ENCODE measurements around the gene PTCD1.

Gene PTCD1

GRCh38 chr7:99465421-99465768, 26.8 kb upstream of the PTCD1 start:
- Histone ChIP-seq H3K9me3 (ENCODE audit: control insufficient read depth, low read length) (no peaks in the 10 kb centered on the region), H3K27ac (ENCODE audit: insufficient read depth, low read length, poor library complexity, severe bottlenecking) (peak overlapping the region; percentile 82), H3K4me1 (ENCODE audit: control insufficient read depth, insufficient read depth, low read length, poor library complexity, severe bottlenecking) (peaks cover 19% of the 10 kb centered on the region), H3K4me3 (ENCODE audit: insufficient read depth, low read depth, low read length, poor library complexity, severe bottlenecking) (peak overlapping the region; percentile 97), H3K27me3 (replicated peaks; ENCODE audit: control insufficient read depth, insufficient read depth, low read length, poor library complexity, severe bottlenecking) (no peaks in the 10 kb centered on the region), H3K36me3 (ENCODE audit: control insufficient read depth, insufficient read depth, low read length) (peaks cover 10% of the 10 kb centered on the region)
- no peak for DNase-seq

DNA sequence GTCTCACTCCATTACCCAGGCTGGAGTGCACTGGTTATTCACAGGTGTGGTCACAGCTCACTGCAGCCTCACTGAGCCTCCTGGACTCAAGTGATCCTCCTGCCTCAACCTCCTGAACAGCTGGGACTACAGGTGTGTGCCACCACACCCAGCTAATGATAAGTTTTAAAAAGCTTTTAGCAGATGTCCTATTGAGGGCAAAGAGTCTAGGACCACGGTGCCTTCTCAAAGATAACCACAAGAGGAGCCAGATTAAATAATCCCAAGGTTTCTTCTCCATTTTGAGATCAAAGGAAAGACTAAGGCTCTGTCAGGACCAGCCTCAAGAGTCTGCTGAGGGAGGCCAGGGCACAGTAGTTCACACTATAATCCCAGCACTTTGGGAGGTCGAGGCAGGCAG, 22.6 kb upstream of the PTCD1 start:
- Histone ChIP-seq H3K4me3 (ENCODE audit: insufficient read depth, low read depth, low read length, poor library complexity, severe bottlenecking) (no peak overlapping the region), H3K36me3 (ENCODE audit: control insufficient read depth, insufficient read depth, low read length) (peaks cover 46% of the 10 kb centered on the region), H3K27me3 (replicated peaks; ENCODE audit: control insufficient read depth, insufficient read depth, low read length, poor library complexity, severe bottlenecking) (no peaks in the 10 kb centered on the region), H3K4me1 (ENCODE audit: control insufficient read depth, insufficient read depth, low read length, poor library complexity, severe bottlenecking) (peaks cover 16% of the 10 kb centered on the region), H3K27ac (ENCODE audit: insufficient read depth, low read length, poor library complexity, severe bottlenecking) (no peak overlapping the region), H3K9me3 (ENCODE audit: control insufficient read depth, low read length) (no peaks in the 10 kb centered on the region)
- DNase-seq = no peak

GRCh38 chr7:99460651-99461050, 22.1 kb upstream of the PTCD1 start:
- Histone ChIP-seq H3K9me3 (ENCODE audit: control insufficient read depth, low read length) (no peaks in the 10 kb centered on the region), H3K27ac (ENCODE audit: insufficient read depth, low read length, poor library complexity, severe bottlenecking) (no peak overlapping the region), H3K36me3 (ENCODE audit: control insufficient read depth, insufficient read depth, low read length) (peaks cover 50% of the 10 kb centered on the region), H3K4me1 (ENCODE audit: control insufficient read depth, insufficient read depth, low read length, poor library complexity, severe bottlenecking) (peaks cover 13% of the 10 kb centered on the region), H3K27me3 (replicated peaks; ENCODE audit: control insufficient read depth, insufficient read depth, low read length, poor library complexity, severe bottlenecking) (no peaks in the 10 kb centered on the region), H3K4me3 (ENCODE audit: insufficient read depth, low read depth, low read length, poor library complexity, severe bottlenecking) (no peak overlapping the region)
- no peak for DNase-seq

DNA sequence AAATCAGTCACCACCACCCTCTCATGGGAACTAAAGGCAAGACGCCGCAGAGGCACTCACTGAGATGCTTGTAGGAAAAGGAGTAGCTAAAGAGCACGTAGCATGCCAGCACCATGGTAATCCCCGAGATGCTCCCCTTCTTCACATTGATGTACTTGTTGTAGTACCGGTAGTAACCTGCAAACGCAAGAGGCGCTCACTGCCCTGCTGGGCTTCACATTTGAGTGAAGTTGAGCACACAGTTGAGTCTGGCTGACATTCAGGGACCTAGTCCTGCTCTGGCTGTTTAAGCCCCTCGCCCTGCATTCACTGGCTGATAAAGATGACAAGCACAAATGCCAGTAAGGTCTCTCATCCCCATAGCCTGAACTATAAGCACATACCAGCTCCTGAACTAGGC, 20.5 kb upstream of the PTCD1 start:
- Histone ChIP-seq H3K27me3 (replicated peaks; ENCODE audit: control insufficient read depth, insufficient read depth, low read length, poor library complexity, severe bottlenecking) (no peaks in the 10 kb centered on the region), H3K36me3 (ENCODE audit: control insufficient read depth, insufficient read depth, low read length) (peaks cover 64% of the 10 kb centered on the region), H3K9me3 (ENCODE audit: control insufficient read depth, low read length) (no peaks in the 10 kb centered on the region), H3K4me3 (ENCODE audit: insufficient read depth, low read depth, low read length, poor library complexity, severe bottlenecking) (no peak overlapping the region), H3K4me1 (ENCODE audit: control insufficient read depth, insufficient read depth, low read length, poor library complexity, severe bottlenecking) (peaks cover 2% of the 10 kb centered on the region), H3K27ac (ENCODE audit: insufficient read depth, low read length, poor library complexity, severe bottlenecking) (no peak overlapping the region)
- DNase-seq = no peak

- Histone ChIP-seq H3K36me3 (ENCODE audit: control insufficient read depth, insufficient read depth, low read length) (peaks cover 70% of the 10 kb centered on the region), H3K27ac (ENCODE audit: insufficient read depth, low read length, poor library complexity, severe bottlenecking) (no peak overlapping the region)
- no peak for DNase-seq
Measured at GRCh38 chr7:99457650-99458493, 19.3 kb upstream of the PTCD1 start.

GRCh38 chr7:99457050-99457649, 18.6 kb upstream of the PTCD1 start:
- H3K4me3 ChIP-seq (ENCODE audit: insufficient read depth, low read depth, low read length, poor library complexity, severe bottlenecking) = no peak overlapping the region
- no peaks in the 10 kb centered on the region for H3K4me1 ChIP-seq (ENCODE audit: control insufficient read depth, insufficient read depth, low read length, poor library complexity, severe bottlenecking)
- no peak overlapping the region for H3K27ac ChIP-seq (ENCODE audit: insufficient read depth, low read length, poor library complexity, severe bottlenecking)
- no peaks in the 10 kb centered on the region for H3K27me3 ChIP-seq (replicated peaks; ENCODE audit: control insufficient read depth, insufficient read depth, low read length, poor library complexity, severe bottlenecking)
- no peak for DNase-seq
- H3K36me3 ChIP-seq (ENCODE audit: control insufficient read depth, insufficient read depth, low read length) = peaks cover 76% of the 10 kb centered on the region
- no peaks in the 10 kb centered on the region for H3K9me3 ChIP-seq (ENCODE audit: control insufficient read depth, low read length)

More at GRCh38 chr7:99457650-99458493, 19.3 kb upstream of the PTCD1 start:
- Histone ChIP-seq H3K9me3 (ENCODE audit: control insufficient read depth, low read length) (no peaks in the 10 kb centered on the region), H3K4me3 (ENCODE audit: insufficient read depth, low read depth, low read length, poor library complexity, severe bottlenecking) (no peak overlapping the region), H3K27me3 (replicated peaks; ENCODE audit: control insufficient read depth, insufficient read depth, low read length, poor library complexity, severe bottlenecking) (no peaks in the 10 kb centered on the region), H3K4me1 (ENCODE audit: control insufficient read depth, insufficient read depth, low read length, poor library complexity, severe bottlenecking) (peaks cover under 1% of the 10 kb centered on the region)

- Histone ChIP-seq H3K27me3 (replicated peaks; ENCODE audit: control insufficient read depth, insufficient read depth, low read length, poor library complexity, severe bottlenecking) (no peaks in the 10 kb centered on the region), H3K9me3 (ENCODE audit: control insufficient read depth, low read length) (no peaks in the 10 kb centered on the region), H3K4me1 (ENCODE audit: control insufficient read depth, insufficient read depth, low read length, poor library complexity, severe bottlenecking) (no peaks in the 10 kb centered on the region), H3K27ac (ENCODE audit: insufficient read depth, low read length, poor library complexity, severe bottlenecking) (no peak overlapping the region), H3K4me3 (ENCODE audit: insufficient read depth, low read depth, low read length, poor library complexity, severe bottlenecking) (no peak overlapping the region), H3K36me3 (ENCODE audit: control insufficient read depth, insufficient read depth, low read length) (peaks cover 77% of the 10 kb centered on the region)
- DNase-seq = no peak
Measured at GRCh38 chr7:99456288-99456687, 17.7 kb upstream of the PTCD1 start.

DNA sequence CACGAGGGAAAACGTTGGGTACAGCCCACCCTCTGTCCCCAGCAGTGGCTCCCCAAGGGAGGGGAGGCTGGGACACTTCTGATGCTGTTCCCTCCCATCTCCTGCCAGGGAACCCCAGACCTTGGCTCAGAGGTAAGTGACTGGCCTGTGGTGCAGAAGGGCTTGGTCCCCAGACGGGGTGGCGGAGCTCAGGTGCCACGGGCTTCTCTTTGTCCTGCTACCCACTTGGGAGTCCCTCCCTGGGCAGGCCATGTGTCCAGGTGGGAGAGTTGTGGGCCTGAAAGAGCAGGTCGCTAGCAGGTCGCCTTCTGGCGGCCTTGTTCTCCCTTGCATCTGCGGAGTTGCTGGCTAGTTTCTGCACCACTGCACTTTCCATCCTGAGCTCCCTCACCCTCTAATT, 17.3 kb upstream of the PTCD1 start:
- no peak for DNase-seq
- H3K4me3 ChIP-seq (ENCODE audit: insufficient read depth, low read depth, low read length, poor library complexity, severe bottlenecking) = no peak overlapping the region
- H3K27ac ChIP-seq (ENCODE audit: insufficient read depth, low read length, poor library complexity, severe bottlenecking) = no peak overlapping the region
- no peaks in the 10 kb centered on the region for H3K9me3 ChIP-seq (ENCODE audit: control insufficient read depth, low read length)
- no peaks in the 10 kb centered on the region for H3K27me3 ChIP-seq (replicated peaks; ENCODE audit: control insufficient read depth, insufficient read depth, low read length, poor library complexity, severe bottlenecking)
- H3K36me3 ChIP-seq (ENCODE audit: control insufficient read depth, insufficient read depth, low read length) = peaks cover 77% of the 10 kb centered on the region
- no peaks in the 10 kb centered on the region for H3K4me1 ChIP-seq (ENCODE audit: control insufficient read depth, insufficient read depth, low read length, poor library complexity, severe bottlenecking)

- H3K27ac ChIP-seq (ENCODE audit: insufficient read depth, low read length, poor library complexity, severe bottlenecking) = no peak overlapping the region
- DNase-seq = no peak
- H3K4me3 ChIP-seq (ENCODE audit: insufficient read depth, low read depth, low read length, poor library complexity, severe bottlenecking) = no peak overlapping the region
- H3K27me3 ChIP-seq (replicated peaks; ENCODE audit: control insufficient read depth, insufficient read depth, low read length, poor library complexity, severe bottlenecking) = no peaks in the 10 kb centered on the region
- H3K9me3 ChIP-seq (ENCODE audit: control insufficient read depth, low read length) = no peaks in the 10 kb centered on the region
- H3K4me1 ChIP-seq (ENCODE audit: control insufficient read depth, insufficient read depth, low read length, poor library complexity, severe bottlenecking) = no peaks in the 10 kb centered on the region
- H3K36me3 ChIP-seq (ENCODE audit: control insufficient read depth, insufficient read depth, low read length) = peaks cover 85% of the 10 kb centered on the region
Measured at GRCh38 chr7:99453105-99453504, 14.5 kb upstream of the PTCD1 start.

DNA sequence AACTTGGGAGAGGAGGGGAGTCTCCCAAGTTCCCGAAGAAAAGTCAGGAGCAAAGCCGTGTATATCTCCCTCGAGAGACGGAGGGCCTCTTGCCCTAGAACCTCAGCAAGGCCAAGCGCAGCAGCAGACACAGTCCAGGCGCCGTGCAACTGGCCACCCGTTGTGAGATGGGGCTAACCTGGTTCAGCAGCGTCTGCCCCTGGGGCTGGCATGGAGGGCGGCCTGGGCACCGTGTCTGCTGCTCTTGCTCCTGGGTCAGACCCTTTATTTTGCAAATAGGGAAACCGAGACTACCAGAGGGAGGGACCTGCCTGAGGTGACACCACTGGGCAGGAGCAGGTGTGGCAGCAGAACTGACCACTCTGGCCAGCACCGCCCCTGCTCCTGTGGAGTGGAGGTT, 13.9 kb upstream of the PTCD1 start:
- Histone ChIP-seq H3K4me3 (ENCODE audit: insufficient read depth, low read depth, low read length, poor library complexity, severe bottlenecking) (no peak overlapping the region), H3K27me3 (replicated peaks; ENCODE audit: control insufficient read depth, insufficient read depth, low read length, poor library complexity, severe bottlenecking) (no peaks in the 10 kb centered on the region), H3K4me1 (ENCODE audit: control insufficient read depth, insufficient read depth, low read length, poor library complexity, severe bottlenecking) (no peaks in the 10 kb centered on the region), H3K9me3 (ENCODE audit: control insufficient read depth, low read length) (no peaks in the 10 kb centered on the region), H3K36me3 (ENCODE audit: control insufficient read depth, insufficient read depth, low read length) (peaks cover 79% of the 10 kb centered on the region), H3K27ac (ENCODE audit: insufficient read depth, low read length, poor library complexity, severe bottlenecking) (no peak overlapping the region)
- DNase-seq = no peak
